CD1c-positive myeloid dendritic cell (primary cell): ENCODE measurements around the gene PFDN2.
A peak's percentile ranks its signal among the peaks of the same experiment; 100 is the strongest.
"Not testable (repeated sequence)": the region's sequence is repeated elsewhere in the genome, so short reads cannot be mapped to it uniquely, and the experiment has no call there.

Experiments used
- DNase-seq: peaks from one replicate; pipeline ENCODE4 v3.0.0-alpha.2; 2016; ENCODE audit errors: extremely low spot score

The PFDN2 gene

DNA sequence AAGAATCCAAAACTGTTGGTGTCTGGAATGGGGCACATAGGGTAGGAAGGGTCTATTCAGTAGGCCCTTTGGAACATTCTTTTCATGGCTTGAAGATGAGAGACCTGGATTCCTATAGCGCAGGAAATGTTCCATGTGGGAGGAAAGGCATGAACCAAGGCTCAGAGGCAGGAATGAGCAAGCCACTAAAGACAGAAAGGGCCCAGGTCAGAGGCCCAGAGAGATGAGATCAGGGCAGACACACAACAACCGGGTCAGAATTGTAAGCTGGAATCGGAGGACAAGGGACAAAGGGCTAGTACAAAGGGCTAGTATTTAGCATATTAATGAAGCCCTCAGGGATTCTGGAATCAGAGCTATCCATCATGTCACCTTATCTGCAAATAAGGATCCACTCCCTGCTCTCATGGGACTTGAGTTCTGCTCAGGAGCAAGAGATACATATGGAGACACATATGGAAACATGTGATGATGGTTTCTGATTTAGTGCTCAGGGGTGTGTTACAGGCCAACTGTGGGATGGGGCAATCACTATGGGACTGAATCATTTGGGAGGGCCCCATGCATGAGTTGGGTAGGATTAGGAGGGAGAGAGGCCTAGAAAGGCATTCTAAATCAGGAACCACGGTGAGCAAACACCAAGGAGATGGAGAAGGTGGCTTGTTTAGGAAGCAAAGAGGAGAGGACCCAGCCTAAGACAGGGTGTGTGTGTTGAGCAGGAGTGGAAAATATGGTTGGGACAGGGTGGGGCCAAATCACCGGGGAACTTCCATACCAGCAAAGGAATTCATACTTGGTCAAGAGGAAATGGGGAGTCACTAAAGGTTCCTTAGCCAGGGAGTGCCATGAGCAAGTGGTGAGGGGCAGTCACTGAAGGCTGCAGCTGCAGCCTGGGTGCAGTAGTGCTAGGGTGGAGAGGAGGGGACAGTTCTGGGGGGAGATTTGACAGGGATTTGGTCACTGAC, 37.1 kb downstream of the PFDN2 start:
- DNase-seq = no peak

DNA sequence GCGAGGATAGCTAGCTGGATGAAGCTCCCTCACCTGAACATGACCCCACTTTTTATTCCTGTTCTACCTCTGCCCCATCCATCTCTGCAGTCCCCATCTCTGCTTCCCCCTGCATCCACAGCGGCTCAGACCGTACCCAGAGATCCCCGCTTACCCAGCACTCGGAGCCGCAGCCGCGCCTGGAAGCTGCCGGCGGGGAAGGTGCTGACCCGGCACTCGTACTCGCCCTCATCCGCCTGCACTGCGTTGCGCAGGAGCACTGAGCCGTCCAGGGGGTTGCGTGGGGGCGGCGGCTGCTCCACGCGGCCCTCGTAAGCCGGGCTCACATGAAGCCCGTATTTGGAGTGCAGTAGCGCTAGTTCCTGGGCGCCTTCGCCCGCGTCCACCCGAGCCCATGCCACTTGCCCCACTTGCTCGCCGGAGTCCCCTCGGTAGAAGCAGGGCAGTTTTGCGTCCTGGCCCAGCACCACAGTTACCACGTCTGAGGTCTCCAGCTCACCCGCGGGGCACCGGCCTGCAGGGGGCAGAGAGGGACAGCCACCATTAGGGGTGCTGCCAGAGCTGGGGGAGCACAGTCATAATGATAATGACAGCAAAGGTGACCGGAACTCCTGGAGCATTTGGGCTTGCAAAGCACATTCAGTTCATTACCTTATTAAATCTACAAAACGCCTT, 38.3 kb downstream of the PFDN2 start:
- DNase-seq = no peak

DNA sequence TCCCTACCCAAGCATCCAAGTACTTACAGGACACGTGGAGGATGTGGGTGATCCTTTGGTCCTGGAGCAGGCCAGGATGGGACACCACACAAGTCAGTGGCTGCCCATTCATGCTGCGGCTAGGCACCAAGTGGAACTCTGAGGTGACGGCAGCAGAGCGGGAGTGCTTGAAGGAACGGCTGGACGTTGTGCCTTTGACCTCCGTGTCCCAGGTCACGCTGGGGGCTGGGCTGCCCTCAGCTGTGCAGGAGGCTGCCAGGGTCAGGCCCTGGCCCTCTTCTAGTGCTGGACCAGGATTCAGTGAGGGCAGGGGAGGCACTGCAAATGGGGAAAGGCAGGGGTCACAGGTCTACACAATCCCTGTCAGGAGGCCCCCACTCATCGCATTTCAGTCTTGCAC, 40.4 kb downstream of the PFDN2 start:
- DNase-seq = no peak

GRCh38 chr1:161076410-161076809, 41.4 kb downstream of the PFDN2 start:
- no peak for DNase-seq

GRCh38 chr1:161074676-161075368, 43.0 kb downstream of the PFDN2 start:
- DNase-seq = no peak

- DNase-seq = no peak
These were observed 44.2 kb downstream of the PFDN2 start for GRCh38 chr1:161073474-161074121.

GRCh38 chr1:161072751-161073449, 44.9 kb downstream of the PFDN2 start:
- DNase-seq = no peak

DNA sequence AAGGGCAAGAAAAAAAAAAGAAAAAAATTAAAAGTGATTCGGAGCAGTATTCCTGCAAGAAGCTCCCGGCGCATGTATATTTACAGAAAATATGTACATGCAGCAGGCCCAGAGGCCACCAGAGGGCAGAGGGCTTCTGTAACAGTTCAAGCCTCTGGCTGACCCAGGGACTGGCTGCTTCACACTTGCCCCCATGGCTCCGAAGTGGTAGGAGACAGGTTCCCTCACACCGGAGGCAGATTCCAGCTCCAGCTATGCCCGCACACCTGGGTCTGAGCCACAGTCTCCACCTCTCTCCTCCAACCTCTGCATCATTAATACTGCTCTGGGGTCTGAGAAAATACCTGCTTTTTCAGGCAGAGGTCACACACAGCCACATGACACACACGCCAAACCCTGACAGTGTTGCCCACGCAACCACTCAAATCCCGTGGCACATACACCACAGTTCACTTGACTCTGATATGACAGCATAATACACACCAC, 45.9 kb downstream of the PFDN2 start:
- DNase-seq = peak; percentile 78

GRCh38 chr1:161070761-161071160, 47.1 kb downstream of the PFDN2 start:
- DNase-seq = no peak

- DNase-seq = peak; percentile 86
These were observed 48.0 kb downstream of the PFDN2 start, which contains the start of gene ARHGAP30 for GRCh38 chr1:161069731-161070270. ARHGAP30 (minus strand) TSS chr1:161069891; CDS start chr1:161069624, 267 bp downstream.

GRCh38 chr1:161069241-161069640, 48.6 kb downstream of the PFDN2 start:
- no peak for DNase-seq

DNA sequence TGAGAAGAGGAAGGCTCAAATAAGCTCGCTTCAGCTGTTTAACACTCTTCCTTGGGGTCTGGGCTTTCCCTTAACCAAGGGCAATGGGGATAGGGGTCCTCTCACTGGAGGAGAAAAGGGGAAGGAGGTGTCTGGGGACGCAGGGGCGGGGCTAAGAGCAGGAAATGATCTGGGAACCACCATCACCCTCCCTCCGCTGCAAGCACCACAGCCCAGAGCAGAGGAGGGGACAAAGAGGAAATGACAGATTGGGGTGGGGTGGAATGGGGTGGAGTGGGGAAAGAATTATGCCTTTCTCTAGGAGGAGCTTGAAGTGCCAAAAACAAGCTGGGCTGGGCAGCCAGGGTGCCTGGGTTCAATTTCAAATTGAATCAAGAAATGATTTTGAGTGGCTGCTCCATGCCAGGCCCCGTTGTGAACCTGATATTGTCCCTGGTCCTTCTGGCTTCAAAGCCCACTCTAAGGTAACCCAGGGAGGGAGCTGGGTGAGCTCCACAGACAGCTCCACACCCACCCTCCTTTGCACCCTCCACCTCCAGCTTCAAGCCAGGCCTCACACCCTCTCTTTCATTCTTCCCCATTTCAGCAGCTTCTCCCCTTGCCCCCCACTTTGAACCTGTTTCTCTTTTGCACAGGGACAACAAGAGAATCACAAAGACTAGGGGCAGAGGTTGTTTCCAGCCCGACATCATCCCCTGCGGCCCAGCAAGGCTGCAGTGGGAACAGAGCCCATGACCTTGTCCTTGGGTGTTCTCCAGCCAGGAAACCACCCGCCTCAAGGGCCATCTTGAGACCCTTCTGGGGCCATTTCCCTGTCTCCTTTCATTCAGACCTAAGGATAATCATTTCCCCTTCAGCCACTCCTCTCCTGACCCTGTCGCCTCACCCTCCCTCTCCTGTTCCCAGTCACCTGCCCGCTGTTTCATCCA, 49.3 kb downstream of the PFDN2 start:
- DNase-seq = peak; percentile 88

DNA sequence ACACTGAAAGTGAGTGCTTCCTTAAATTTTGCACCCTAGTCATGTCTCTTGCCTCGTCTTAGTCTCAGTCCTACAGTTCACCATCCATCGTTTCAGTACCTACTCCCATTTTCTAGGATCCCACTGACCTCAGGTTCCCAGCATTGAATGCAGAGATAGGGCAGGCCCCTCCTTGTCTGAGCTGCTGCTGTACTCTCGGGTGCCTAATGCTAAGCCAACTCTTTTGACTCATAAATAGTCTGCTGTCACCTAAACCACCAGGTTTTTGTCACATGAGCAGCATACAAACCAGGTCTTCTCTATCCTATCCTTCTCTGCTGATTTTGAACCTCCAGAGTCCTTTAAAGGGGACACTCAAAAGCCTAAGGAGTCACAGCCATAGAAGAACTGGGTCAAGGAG, 51.1 kb downstream of the PFDN2 start:
- DNase-seq = no peak

DNA sequence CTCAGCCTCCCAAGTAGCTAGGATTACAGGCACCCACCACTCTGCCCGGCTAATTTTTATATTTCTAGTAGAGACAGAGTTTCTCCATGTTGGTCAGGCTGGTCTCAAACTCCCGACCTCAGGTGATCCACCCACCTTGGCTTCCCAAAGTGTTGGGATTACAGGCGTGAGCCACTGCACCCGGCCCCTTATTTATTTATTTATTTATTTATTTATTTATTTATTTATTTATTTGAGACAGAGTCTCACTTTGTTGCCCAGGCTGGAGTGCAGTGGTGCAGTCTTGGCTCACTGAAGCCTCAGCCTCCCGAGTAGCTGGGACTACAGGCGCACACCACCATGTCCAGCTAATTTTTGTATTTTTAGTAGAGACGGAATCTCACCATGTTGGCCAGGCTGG, 52.2 kb downstream of the PFDN2 start:
- DNase-seq = not testable (repeated sequence)

GRCh38 chr1:161063936-161064335, 53.9 kb downstream of the PFDN2 start:
- not testable (repeated sequence) for DNase-seq

GRCh38 chr1:161061419-161061818, 56.4 kb downstream of the PFDN2 start:
- no peak for DNase-seq

GRCh38 chr1:161059293-161059692, 58.5 kb downstream of the PFDN2 start:
- no peak for DNase-seq

DNA sequence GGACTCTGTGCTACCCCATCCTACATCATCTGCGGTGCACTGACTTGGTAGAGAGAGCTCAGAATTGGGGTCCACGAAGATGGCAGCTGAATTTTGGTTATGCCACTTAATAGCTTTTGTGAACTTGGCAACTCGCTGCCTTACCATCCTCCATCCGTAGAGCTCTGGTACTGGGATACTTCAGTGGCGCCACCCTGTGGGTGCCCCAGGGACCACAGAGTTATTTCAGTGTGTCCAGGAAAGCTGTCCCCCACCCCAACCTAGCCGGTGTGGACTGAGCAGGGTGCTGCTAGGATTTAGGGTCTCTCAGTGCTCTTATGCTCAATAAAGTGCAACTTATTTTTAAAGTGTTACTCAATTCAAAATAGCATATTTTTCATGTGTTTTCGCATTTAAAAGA, 63.0 kb downstream of the PFDN2 start:
- DNase-seq = no peak

- DNase-seq = no peak
These were observed 63.6 kb downstream of the PFDN2 start for GRCh38 chr1:161054232-161054631.

- DNase-seq = no peak
These were observed 64.9 kb downstream of the PFDN2 start for GRCh38 chr1:161052899-161053298.
